Measurements from ENCODE around the gene OR10H5.
"Not testable (repeated sequence)": the region's sequence is repeated elsewhere in the genome, so short reads cannot be mapped to it uniquely, and the experiment has no call there.

Gene OR10H5

GRCh38 chr19:15787611-15788155 lies at the start of gene OR10H5:
Gene OR10H5 (plus strand): TSS chr19:15787661. CDS start chr19:15794049, 6,388 bp downstream.
- DNase-seq (ENCODE audit: low read depth in 4 of 4, low spot score in 1 of 4), result no peak

- no peak for DNase-seq (ENCODE audit: low read depth in 4 of 4, low spot score in 1 of 4)
Measured at GRCh38 chr19:15737722-15738121, 49.7 kb upstream of the OR10H5 start, which contains the start of gene OR10H3. Gene OR10H3 (plus strand): TSS chr19:15737985. CDS start chr19:15741393, 3,408 bp downstream.

- no peak for DNase-seq (ENCODE audit: low read depth in 4 of 4, low spot score in 1 of 4)
Measured at GRCh38 chr19:15740785-15741184, 46.7 kb upstream of the OR10H5 start.

- DNase-seq (ENCODE audit: low read depth in 4 of 4, low spot score in 1 of 4), result no peak
Measured at GRCh38 chr19:15748239-15748638, 39.2 kb upstream of the OR10H5 start.

DNA sequence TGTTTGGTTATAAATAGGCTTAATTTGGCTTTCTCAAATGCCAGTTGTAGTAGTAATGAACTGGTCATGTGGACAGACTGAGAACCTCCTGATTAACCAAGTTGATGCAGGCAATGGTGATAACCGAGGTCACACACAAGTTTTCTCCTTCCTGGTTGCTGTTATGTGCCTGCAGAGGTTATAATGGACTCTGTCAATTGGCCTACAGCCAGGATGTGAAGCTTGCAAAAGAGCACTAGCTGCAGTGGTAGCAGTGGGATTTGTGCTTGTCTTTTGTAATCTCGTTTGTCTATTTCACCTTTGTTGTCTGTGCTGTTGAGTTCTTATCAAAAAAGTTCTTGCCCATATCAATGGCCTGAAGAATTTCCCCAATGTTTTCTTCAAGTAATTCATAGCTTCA lies 29.1 kb upstream of the OR10H5 start:
- no peak for DNase-seq (ENCODE audit: low read depth in 4 of 4, low spot score in 1 of 4)

GRCh38 chr19:15759962-15760565 lies 27.4 kb upstream of the OR10H5 start:
- no peak for DNase-seq (ENCODE audit: low read depth in 4 of 4, low spot score in 1 of 4)

- DNase-seq (ENCODE audit: low read depth in 4 of 4, low spot score in 1 of 4), result no peak
Measured at GRCh38 chr19:15769586-15769985, 17.9 kb upstream of the OR10H5 start.

GRCh38 chr19:15774159-15774558 lies 13.3 kb upstream of the OR10H5 start:
- DNase-seq (ENCODE audit: low read depth in 4 of 4, low spot score in 1 of 4), result not testable (repeated sequence)

- DNase-seq (ENCODE audit: low read depth in 4 of 4, low spot score in 1 of 4), result no peak
Measured at GRCh38 chr19:15775249-15775648, 12.2 kb upstream of the OR10H5 start.

- DNase-seq (ENCODE audit: low read depth in 4 of 4, low spot score in 1 of 4), result no peak
Measured at GRCh38 chr19:15776264-15776663, 11.2 kb upstream of the OR10H5 start.

DNA sequence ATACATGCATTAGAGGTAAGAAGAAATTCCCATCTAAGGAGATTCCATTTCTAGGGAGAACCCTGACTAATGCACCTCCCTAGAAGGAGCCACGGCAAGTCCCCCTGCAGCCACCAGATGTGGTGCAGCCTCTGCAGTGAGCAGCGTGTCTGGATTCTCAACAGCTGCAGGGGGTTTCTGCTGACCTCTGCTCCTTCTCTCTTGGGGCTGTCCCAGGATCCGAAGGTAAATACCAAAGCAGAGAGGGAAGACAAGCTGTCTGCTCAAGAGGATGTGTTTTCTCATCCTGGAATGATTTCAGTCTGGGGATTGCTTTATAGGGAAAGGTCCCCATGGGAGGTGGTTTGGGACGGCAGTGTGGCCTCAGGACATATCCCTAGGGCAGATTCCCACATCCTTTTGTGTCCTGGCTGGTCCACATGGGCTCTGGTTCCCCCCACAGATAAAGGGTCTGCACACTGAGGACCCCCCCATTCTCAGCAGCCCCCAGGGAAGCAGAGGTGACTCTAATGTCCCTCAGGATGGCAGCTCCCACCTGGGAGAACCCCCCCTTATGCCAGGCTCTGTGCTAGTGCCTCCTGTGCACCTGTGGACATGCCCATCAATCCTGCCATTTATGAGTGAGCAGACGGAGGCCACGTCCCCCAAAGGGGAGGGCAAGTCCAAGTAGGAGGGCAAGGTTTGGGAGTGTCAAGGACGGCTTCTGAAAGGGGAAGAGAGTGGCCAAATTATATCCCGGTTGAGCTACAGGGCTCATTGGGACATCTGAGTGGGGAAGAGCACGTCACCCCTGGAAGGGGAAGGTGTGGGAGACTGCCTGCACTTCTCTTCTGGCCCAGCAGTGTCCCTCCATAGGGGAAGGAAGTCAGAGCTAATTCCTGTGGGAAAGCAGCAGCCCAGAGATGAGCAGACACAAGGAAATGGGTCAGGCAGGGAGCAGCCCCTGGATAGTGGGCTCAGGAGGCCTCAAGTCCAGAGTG lies 10.2 kb upstream of the OR10H5 start:
- DNase-seq (ENCODE audit: low read depth in 4 of 4, low spot score in 1 of 4), result no peak

GRCh38 chr19:15779756-15780476 lies 7.5 kb upstream of the OR10H5 start:
- no peak for DNase-seq (ENCODE audit: low read depth in 4 of 4, low spot score in 1 of 4)

- DNase-seq (ENCODE audit: low read depth in 4 of 4, low spot score in 1 of 4), result no peak
Measured at GRCh38 chr19:15780610-15781418, 6.6 kb upstream of the OR10H5 start.

GRCh38 chr19:15781661-15782060 lies 5.8 kb upstream of the OR10H5 start:
- no peak for DNase-seq (ENCODE audit: low read depth in 4 of 4, low spot score in 1 of 4)

- DNase-seq (ENCODE audit: low read depth in 4 of 4, low spot score in 1 of 4), result no peak
Measured at GRCh38 chr19:15782211-15782610, 5.2 kb upstream of the OR10H5 start.

DNA sequence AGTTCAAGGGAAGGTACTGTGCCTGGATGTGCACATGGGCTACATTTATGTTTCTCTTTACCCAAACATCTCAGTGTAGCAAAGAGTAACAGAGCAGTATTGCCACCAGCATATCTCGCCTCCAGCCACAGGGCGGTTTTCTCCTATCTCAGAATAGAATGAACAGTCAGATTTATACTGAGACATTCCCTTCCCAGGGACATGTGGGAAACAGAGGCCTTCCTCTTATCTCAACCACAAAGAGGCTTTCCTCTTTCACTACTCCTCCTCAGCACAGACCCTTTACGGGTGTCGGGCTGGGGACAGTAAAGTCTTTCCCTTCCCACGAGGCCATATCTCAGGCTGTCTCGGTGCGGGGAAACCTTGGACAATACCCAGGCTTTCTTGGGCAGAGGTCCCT lies 4.6 kb upstream of the OR10H5 start:
- DNase-seq (ENCODE audit: low read depth in 4 of 4, low spot score in 1 of 4), result not testable (repeated sequence)

DNA sequence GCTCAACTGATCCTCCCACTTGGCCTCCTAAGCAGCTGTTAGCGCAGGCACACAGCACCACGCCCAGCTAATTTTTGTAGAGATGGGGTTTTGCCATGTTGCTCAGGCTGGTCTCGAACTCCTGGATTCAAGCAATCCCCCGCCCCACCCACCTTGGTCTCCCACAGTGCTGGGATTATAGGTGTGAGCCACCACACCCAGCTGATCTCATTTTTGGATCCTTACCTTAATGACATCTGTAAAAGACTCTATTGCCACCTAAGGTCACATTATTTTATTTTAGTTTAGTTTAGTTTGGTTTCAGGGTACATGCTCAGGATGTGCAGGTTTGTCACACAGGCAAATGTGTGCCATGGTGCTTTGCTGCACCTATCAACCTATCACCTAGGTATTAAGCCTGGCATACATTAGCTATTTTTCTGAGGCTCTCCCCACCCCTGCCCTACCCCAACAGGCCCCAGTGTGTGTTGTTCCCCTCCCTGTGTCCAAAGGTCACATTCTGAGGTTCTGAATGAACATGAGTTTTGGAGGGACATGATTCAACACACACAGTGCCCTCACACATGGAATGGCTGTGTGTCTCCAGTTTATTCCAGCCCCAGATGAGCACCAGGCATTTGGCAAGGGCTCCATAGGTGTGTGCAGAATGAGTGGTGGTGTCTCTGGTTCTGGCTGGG lies 1.3 kb downstream of the OR10H5 start:
- no peak for DNase-seq (ENCODE audit: low read depth in 4 of 4, low spot score in 1 of 4)

GRCh38 chr19:15790096-15790495 lies 2.6 kb downstream of the OR10H5 start:
- no peak for DNase-seq (ENCODE audit: low read depth in 4 of 4, low spot score in 1 of 4)

DNA sequence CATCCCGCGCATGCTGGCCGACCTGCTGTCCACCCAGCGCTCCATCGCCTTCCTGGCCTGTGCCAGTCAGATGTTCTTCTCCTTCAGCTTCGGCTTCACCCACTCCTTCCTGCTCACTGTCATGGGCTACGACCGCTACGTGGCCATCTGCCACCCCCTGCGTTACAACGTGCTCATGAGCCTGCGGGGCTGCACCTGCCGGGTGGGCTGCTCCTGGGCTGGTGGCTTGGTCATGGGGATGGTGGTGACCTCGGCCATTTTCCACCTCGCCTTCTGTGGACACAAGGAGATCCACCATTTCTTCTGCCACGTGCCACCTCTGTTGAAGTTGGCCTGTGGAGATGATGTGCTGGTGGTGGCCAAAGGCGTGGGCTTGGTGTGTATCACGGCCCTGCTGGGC lies 6.8 kb downstream of the OR10H5 start:
- not testable (repeated sequence) for DNase-seq (ENCODE audit: low read depth in 4 of 4, low spot score in 1 of 4)

DNA sequence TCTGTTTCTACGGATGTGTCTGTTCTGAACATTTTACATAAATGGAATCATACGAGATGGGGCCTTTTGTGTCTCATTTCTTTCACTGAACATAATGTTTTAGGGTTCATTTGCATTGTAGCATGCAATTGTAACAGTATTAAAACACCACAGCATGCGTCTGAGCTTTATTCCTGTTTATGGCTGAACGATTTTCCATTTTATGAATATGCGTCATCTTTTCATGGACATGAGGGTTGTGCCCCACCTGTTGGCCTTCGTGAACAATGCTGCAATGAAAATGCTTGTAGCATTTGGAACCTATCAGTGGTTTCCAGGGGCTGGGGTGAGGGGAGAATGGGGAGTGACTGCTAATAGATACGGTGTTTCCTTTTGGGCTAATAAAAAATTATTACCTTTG lies 22.9 kb downstream of the OR10H5 start:
- DNase-seq (ENCODE audit: low read depth in 4 of 4, low spot score in 1 of 4), result no peak
